IMR-90 (cell line): ENCODE data around the gene DKK3. TPM values are rescaled to one million over a fixed set of nuclear protein-coding genes. Genes with fewer than 3 reads are reported as not detected.

Experiments
- ATAC-seq: fragments of 200-7000 bp; cut with Tn5 transposase; 2 replicates; pipeline ENCODE4 v1.9.1; 2020; ENCODE audit warnings: low read depth, mild to moderate bottlenecking, moderate library complexity
- BruUV-seq: library from RNA; stranded (reverse); fragments of 400-500 nt; replicated peaks from 2 replicates; lab custom pipeline; 2021; lab: Mats Ljungman, UMichigan
- CTCF ChIA-PET: fragments of 300-600 bp; formaldehyde crosslinking; extraction: SDS; loops from one replicate; lab custom pipeline; 2021; ENCODE audit warnings: antibody characterized with exemption; lab: Yijun Ruan, JAX
- POLR2A ChIA-PET: fragments of 300-600 bp; sonication (Branson Sonifier 250); formaldehyde crosslinking; loops from one replicate; lab custom pipeline; 2022; ENCODE audit warnings: antibody characterized with exemption; ENCODE audit not compliant: unreplicated experiment; lab: Charles Lee
- DNase-seq: peaks from one replicate; pipeline ENCODE4 v3.0.0; 2013
- H2AFZ ChIP-seq: replicated peaks from 2 replicates; pipeline ENCODE3; 2013; ENCODE audit warnings: low read length, mild to moderate bottlenecking; ENCODE audit not compliant: poor library complexity
- H2AK5ac ChIP-seq: 2 replicates; pipeline ENCODE4 v1.6.1; 2013; ENCODE audit warnings: low read depth, low read length, inconsistent platforms
- H2AK9ac ChIP-seq: replicated peaks from 2 replicates; pipeline ENCODE3; 2013; ENCODE audit warnings: mild to moderate bottlenecking, low read depth, low read length, moderate library complexity; ENCODE audit not compliant: poor library complexity
- H2BK120ac ChIP-seq: 2 replicates; pipeline ENCODE4 v1.6.1; 2013; ENCODE audit warnings: low read depth, low read length, inconsistent platforms
- H2BK15ac ChIP-seq: 3 replicates; pipeline ENCODE4 v1.6.1; 2013; ENCODE audit warnings: low read depth, low read length, inconsistent platforms
- H2BK20ac ChIP-seq: 2 replicates; pipeline ENCODE4 v1.6.1; 2013; ENCODE audit warnings: low read depth, mild to moderate bottlenecking, inconsistent platforms, low read length, moderate library complexity
- H2BK5ac ChIP-seq: 2 replicates; pipeline ENCODE4 v1.6.1; 2013; ENCODE audit warnings: mild to moderate bottlenecking, low read depth, low read length, inconsistent platforms; ENCODE audit not compliant: poor library complexity, severe bottlenecking
- H3K14ac ChIP-seq: replicated peaks from 2 replicates; pipeline ENCODE4 v1.6.1; 2013; ENCODE audit warnings: low read depth, low read length, inconsistent platforms
- H3K18ac ChIP-seq: 2 replicates; pipeline ENCODE4 v1.6.1; 2013; ENCODE audit warnings: low read depth, low read length, control low read depth
- H3K23ac ChIP-seq: 2 replicates; pipeline ENCODE4 v1.6.1; 2013; ENCODE audit warnings: low read depth, low read length, inconsistent platforms
- H3K27ac ChIP-seq: 2 replicates; pipeline ENCODE4 v1.5.1; 2013; ENCODE audit warnings: mild to moderate bottlenecking, control low read depth, low read length; ENCODE audit not compliant: insufficient read depth
- H3K27me3 ChIP-seq: 2 replicates; pipeline ENCODE4 v1.6.1; 2013; ENCODE audit warnings: low read length; ENCODE audit not compliant: control insufficient read depth, insufficient read depth
- H3K36me3 ChIP-seq: 2 replicates; pipeline ENCODE4 v1.6.1; 2013; ENCODE audit warnings: low read length, mixed read lengths; ENCODE audit not compliant: control insufficient read depth, insufficient read depth
- H3K4ac ChIP-seq: 2 replicates; pipeline ENCODE4 v1.6.1; 2013; ENCODE audit warnings: low read depth, low read length, inconsistent platforms
- H3K4me1 ChIP-seq: 2 replicates; pipeline ENCODE4 v1.6.1; 2013; ENCODE audit warnings: low read length, mixed read lengths; ENCODE audit not compliant: control insufficient read depth, insufficient read depth
- H3K4me2 ChIP-seq: 2 replicates; pipeline ENCODE4 v1.6.1; 2013; ENCODE audit warnings: low read depth, mild to moderate bottlenecking, control low read depth, low read length, moderate library complexity
- H3K4me3 ChIP-seq: 2 replicates; pipeline ENCODE4 v1.5.1; 2013; ENCODE audit warnings: low read depth, mild to moderate bottlenecking, control low read depth, low read length, moderate library complexity; ENCODE audit not compliant: insufficient read depth
- H3K56ac ChIP-seq: 2 replicates; pipeline ENCODE4 v1.6.1; 2013; ENCODE audit warnings: low read length, inconsistent platforms; ENCODE audit not compliant: insufficient read depth; ENCODE audit errors: extremely low read depth
- H3K79me1 ChIP-seq, 2 experiments: 2 replicates each; pipeline ENCODE4 v1.6.1; 2013; ENCODE audit warnings: low read length in 2 of 2, inconsistent platforms in 1 of 2, low read depth in 1 of 2
- H3K9ac ChIP-seq: 2 replicates; pipeline ENCODE4 v1.6.1; 2013; ENCODE audit warnings: low read depth, low read length, control low read depth
- H3K9me1 ChIP-seq: 2 replicates; pipeline ENCODE4 v1.6.1; 2013; ENCODE audit warnings: low read length, inconsistent platforms; ENCODE audit not compliant: insufficient read depth
- H3K9me3 ChIP-seq: 2 replicates; pipeline ENCODE4 v1.6.1; 2013; ENCODE audit warnings: low read length; ENCODE audit not compliant: control insufficient read depth, insufficient read depth
- H4K20me1 ChIP-seq: 2 replicates; pipeline ENCODE4 v1.6.1; 2013; ENCODE audit warnings: low read length, inconsistent platforms; ENCODE audit not compliant: insufficient read depth
- H4K5ac ChIP-seq: 2 replicates; pipeline ENCODE4 v1.6.1; 2013; ENCODE audit warnings: mild to moderate bottlenecking, low read depth, low read length, control low read depth
- H4K8ac ChIP-seq, 2 experiments: 2 replicates each; pipeline ENCODE4 v1.6.1; 2013; ENCODE audit warnings: low read depth in 2 of 2, low read length in 2 of 2, control low read depth in 1 of 2, inconsistent platforms in 1 of 2
- H4K91ac ChIP-seq: 2 replicates; pipeline ENCODE4 v1.6.1; 2013; ENCODE audit warnings: low read depth, low read length, inconsistent platforms; ENCODE audit not compliant: insufficient read depth
- BHLHE40 ChIP-seq: fragments of 150-350 bp; IDR thresholded peaks from 2 replicates; pipeline ENCODE4 v1.6.1; 2016; ENCODE audit warnings: mild to moderate bottlenecking, low read depth, low read length
- CEBPB ChIP-seq: IDR thresholded peaks from 2 replicates; pipeline ENCODE4 v1.6.1; 2012; ENCODE audit warnings: low read depth, low read length, improper control_type of control experiment
- CHD1 ChIP-seq: IDR thresholded peaks from 2 replicates; pipeline ENCODE4 v1.6.1; 2012; ENCODE audit warnings: low read depth, low read length, improper control_type of control experiment
- CTCF ChIP-seq: conservative IDR thresholded peaks from 2 replicates; pipeline ENCODE4 v1.5.1; 2012; ENCODE audit warnings: mild to moderate bottlenecking, low read depth, low read length, improper control_type of control experiment
- ELK1 ChIP-seq: fragments of 150-350 bp; IDR thresholded peaks from 2 replicates; pipeline ENCODE4 v1.6.1; 2016; ENCODE audit warnings: low read depth, mild to moderate bottlenecking, low read length, moderate library complexity, borderline replicate concordance
- FOS ChIP-seq: fragments of 150-350 bp; IDR thresholded peaks from 2 replicates; pipeline ENCODE4 v1.6.1; 2016; ENCODE audit warnings: low read depth, low read length
- MAFK ChIP-seq: IDR thresholded peaks from 2 replicates; pipeline ENCODE4 v1.6.1; 2012; ENCODE audit warnings: low read depth, low read length, improper control_type of control experiment
- MAZ ChIP-seq: IDR thresholded peaks from 2 replicates; pipeline ENCODE4 v1.6.1; 2012; ENCODE audit warnings: low read depth, mild to moderate bottlenecking, low read length, improper control_type of control experiment, moderate library complexity, borderline replicate concordance
- MXI1 ChIP-seq: IDR thresholded peaks from 2 replicates; pipeline ENCODE4 v1.6.1; 2012; ENCODE audit warnings: low read depth, mild to moderate bottlenecking, low read length, moderate library complexity, borderline replicate concordance
- NFE2L2 ChIP-seq: fragments of 150-350 bp; IDR thresholded peaks from 2 replicates; pipeline ENCODE4 v1.6.1; 2016; ENCODE audit warnings: low read depth, mild to moderate bottlenecking, low read length
- POLR2A ChIP-seq: IDR thresholded peaks from 2 replicates; pipeline ENCODE4 v1.6.1; 2012; ENCODE audit warnings: mild to moderate bottlenecking, low read depth, low read length
- RAD21 ChIP-seq: IDR thresholded peaks from 2 replicates; pipeline ENCODE4 v1.6.1; 2012; ENCODE audit warnings: low read length, improper control_type of control experiment
- RCOR1 ChIP-seq: IDR thresholded peaks from 2 replicates; pipeline ENCODE4 v1.6.1; 2012; ENCODE audit warnings: mild to moderate bottlenecking, low read length, improper control_type of control experiment; ENCODE audit not compliant: insufficient replicate concordance
- RFX5 ChIP-seq: IDR thresholded peaks from 2 replicates; pipeline ENCODE4 v1.8.0; 2012; ENCODE audit warnings: low read depth, mild to moderate bottlenecking, low read length, moderate library complexity
- SMC3 ChIP-seq: fragments of 150-350 bp; IDR thresholded peaks from 2 replicates; pipeline ENCODE4 v1.6.1; 2016; ENCODE audit warnings: low read depth, mild to moderate bottlenecking, antibody characterized with exemption, low read length, moderate library complexity
- USF2 ChIP-seq: fragments of 150-350 bp; IDR thresholded peaks from 2 replicates; pipeline ENCODE4 v1.6.1; 2017; ENCODE audit warnings: mild to moderate bottlenecking, antibody characterized with exemption, low read length, low read depth
- WGBS, 2 experiments: methylation state at CpG; one replicate each; pipeline versions ENCODE4 v1.1.5 to v1.1.7; 2013; ENCODE audit warnings: missing lambda C conversion rate in 2 of 2; ENCODE audit not compliant: insufficient read length in 1 of 2; ENCODE audit errors: extremely low coverage in 2 of 2; 5-methylcytosine and 5-hydroxymethylcytosine counted together
- dilution Hi-C: fragments of 300-500 bp; cut with HindIII; formaldehyde crosslinking; loops from one replicate; pipeline ENCODE4 v1.14.3; 2018; ENCODE audit warnings: low sequenced_read_pairs; ENCODE audit not compliant: unreplicated experiment
- in situ Hi-C: fragments of 300-500 bp; cut with MboI; formaldehyde crosslinking; loops from 3 replicates; pipeline ENCODE4 v1.14.3; 2019; ENCODE audit warnings: low sequenced_read_pairs, inconsistent platforms, mixed read lengths
- intact Hi-C: fragments of 100-400 bp; cut with micrococcal nuclease; formaldehyde crosslinking; loops from 2 replicates; pipeline ENCODE4 v1.10.0; 2022
- polyA plus RNA-seq, 3 experiments: library from polyadenylated mRNA; depleted of rRNA; stranded (reverse); fragments of >200 nt; gene quantifications; 2 replicates each; pipeline ENCODE4 v1.2.3, GENCODE V29; 2012; ENCODE audit warnings: low replicate concordance in 1 of 3
- total RNA-seq: library from RNA; depleted of rRNA; stranded (reverse); fragments of >200 nt; gene quantifications from 2 replicates; pipeline ENCODE4 v1.2.3, GENCODE V29; 2012

DKK3 gene
- total and polyA plus RNA-seq, 2 of the 4 experiments (the other 2 are of a cell fraction) = 453 to 964 TPM

- no peak overlapping the region for H3K56ac ChIP-seq
- in situ Hi-C loops = no loop called here
- H3K9ac ChIP-seq = no peak overlapping the region
- no TSS peak for BruUV-seq
- H3K14ac ChIP-seq = peak overlapping the region; percentile 48; the same call in 1 of the 2 replicates
- peak overlapping the region in 1 of 2 experiments; percentile 52; a peak in 1 of 4 replicates for H4K8ac ChIP-seq
- H2AK5ac ChIP-seq = peak overlapping the region; percentile 87
- peak overlapping the region; percentile 82 for H2BK5ac ChIP-seq
- H3K27ac ChIP-seq = no peak overlapping the region; the same call in 1 of the 2 replicates
- no peaks in the 10 kb centered on the region for H4K20me1 ChIP-seq
- CTCF ChIA-PET = no interaction called here
- TF ChIP-seq POLR2A (no peak), RCOR1 (no peak), MAFK (no peak), SMC3 (no peak), CTCF (no peak), BHLHE40 (no peak), MXI1 (no peak), RFX5 (no peak), MAZ (no peak), CEBPB (no peak), CHD1 (no peak), RAD21 (no peak), USF2 (no peak), FOS (no peak), ELK1 (no peak), NFE2L2 (no peak)
- WGBS, 2 experiments = 100% methylated on average over 1 of the region's 6 CpGs; no CpG with 5 or more reads in 1 of the 2 experiments
- no peak overlapping the region for H2BK20ac ChIP-seq
- intact Hi-C loops = no loop called here
- no peak overlapping the region for H4K5ac ChIP-seq
- H3K9me3 ChIP-seq = no peaks in the 10 kb centered on the region; the same call in 1 of the 2 replicates
- H3K79me1 ChIP-seq = peaks cover 39 to 91% of the 10 kb centered on the region in 2 experiments
- peak overlapping the region; percentile 93; the same call in 1 of the 2 replicates for H2BK120ac ChIP-seq
- H3K9me1 ChIP-seq = peaks cover 55% of the 10 kb centered on the region
- no peak overlapping the region for H2AFZ ChIP-seq
- dilution Hi-C loops = no loop called here
- H3K23ac ChIP-seq = no peak overlapping the region
- peak overlapping the region; percentile 57 for H2AK9ac ChIP-seq
- no peaks in the 10 kb centered on the region for H3K27me3 ChIP-seq
- H3K4me2 ChIP-seq = no peak overlapping the region
- no peak overlapping the region for H4K91ac ChIP-seq
- H3K4ac ChIP-seq = peak overlapping the region; percentile 99
- H3K36me3 ChIP-seq = peaks cover 12% of the 10 kb centered on the region
- DNase-seq = no peak
- no peak overlapping the region for H3K4me3 ChIP-seq
- POLR2A ChIA-PET = interaction anchor here (0.5 kb wide), 1 partner anchor 10 kb away, joined by 3 read pairs; no protein-coding TSS in a partner anchor
- no peak overlapping the region for H3K18ac ChIP-seq
- H3K4me1 ChIP-seq = peaks cover 52% of the 10 kb centered on the region
- ATAC-seq = no peak
- peak overlapping the region; percentile 81; the same call in 1 of the 3 replicates for H2BK15ac ChIP-seq
These were observed 26.6 kb downstream of the DKK3 start for GRCh38 chr11:11981840-11982239.
